K562 (cell line): ENCODE results near the gene CCDC92. TPM values are rescaled to one million over a fixed set of nuclear protein-coding genes. Genes with fewer than 3 reads are reported as not detected.

Experiments
- ATF6 ChIP-seq: sonication (generic); formaldehyde crosslinking; IDR thresholded peaks from 2 replicates; pipeline ENCODE4 v1.4.0; 2020; ENCODE audit warnings: mild to moderate bottlenecking, missing genetic modification reagents
- ZBTB40 ChIP-seq, 2 experiments: fragments of 450-650 bp in 1 of 2; sonication (generic) in 1 of 2; formaldehyde crosslinking in 1 of 2; IDR thresholded peaks; 2 replicates each; pipeline versions ENCODE4 v1.7.1 to v1.9.0; 2016 to 2022; ENCODE audit warnings: inconsistent platforms in 1 of 2, mild to moderate bottlenecking in 1 of 2, missing genetic modification reagents in 1 of 2
- polyA plus RNA-seq, 8 experiments: library from polyadenylated mRNA; depleted of rRNA in 4 of 8; stranded (reverse) in 5 of 8; unstranded in 3 of 8; fragments of >200 nt; fragmentation: Nextera tagmentation in 2 of 8; fragmentation: Illumina TruSeq in 1 of 8; extraction: Ambion mirVana in 2 of 8; extraction: Trizol in 1 of 8; gene quantifications; 2 replicates each; pipeline versions ENCODE4 v1.2.1 to v1.2.3, GENCODE V29; 2011 to 2014; ENCODE audit warnings: inconsistent platforms in 1 of 8, missing spikeins in 1 of 8
- total RNA-seq, 7 experiments: library from RNA; depleted of rRNA in 6 of 7; stranded (reverse); fragments of >200 nt in 6 of 7; fragmentation: Illumina TruSeq in 2 of 7; extraction: Trizol in 2 of 7; gene quantifications; 2 replicates each; pipeline versions ENCODE4 v1.2.1 to v1.2.3, GENCODE V29; 2011 to 2021; ENCODE audit warnings: low replicate concordance in 1 of 7

CCDC92 gene
- total and polyA plus RNA-seq, 9 of the 15 experiments (the other 6 are each of a cell fraction or from before 2014, with no cell fraction given): 0.27 to 5.9 (median 2.1) TPM

- TF ChIP-seq ZBTB40 (IDR thresholded peaks at IDR 0.05) (no peak), ZBTB40 (CRISPR knock-in tag; IDR thresholded peaks at IDR 0.05) (no peak), ATF6 (no peak)
These were observed 21.2 kb downstream of the CCDC92 start (continued) for GRCh38 chr12:123951467-123951866.
